Large intestine (tissue), 12 donors: Measurements from ENCODE around the gene CEP170. TPM values are rescaled to one million over a fixed set of nuclear protein-coding genes. Genes with fewer than 3 reads are reported as not detected.

Source experiments
- DNase-seq, 2 donors: peaks; one replicate each; pipeline versions ENCODE4 v3.0.0 to v3.0.0-alpha.2; 2013
- H3K27ac ChIP-seq: one replicate; pipeline ENCODE4 v1.5.1; 2013; ENCODE audit warnings: low read length
- H3K27me3 ChIP-seq: 2 replicates; pipeline ENCODE4 v1.6.1; 2013; ENCODE audit warnings: low read length; ENCODE audit not compliant: control insufficient read depth, insufficient read depth
- H3K36me3 ChIP-seq: 2 replicates; pipeline ENCODE4 v1.6.1; 2013; ENCODE audit warnings: low read length; ENCODE audit not compliant: control insufficient read depth, insufficient read depth
- H3K4me1 ChIP-seq: one replicate; pipeline ENCODE4 v1.6.1; 2013; ENCODE audit warnings: low read length; ENCODE audit not compliant: control insufficient read depth, insufficient read depth
- H3K4me3 ChIP-seq: one replicate; pipeline ENCODE4 v1.5.1; 2013; ENCODE audit warnings: low read length
- H3K9me3 ChIP-seq: one replicate; pipeline ENCODE4 v1.6.1; 2013; ENCODE audit warnings: mild to moderate bottlenecking, low read depth, low read length, moderate library complexity; ENCODE audit not compliant: control insufficient read depth
- WGBS: methylation state at CpG from one replicate; pipeline ENCODE4 v1.1.5; 2013; ENCODE audit warnings: low lambda C conversion rate; ENCODE audit not compliant: insufficient coverage; 5-methylcytosine and 5-hydroxymethylcytosine counted together
- long read RNA-seq, 11 donors: transcript quantifications; one replicate each; lab custom pipeline, GENCODE V29; 2026
- polyA plus RNA-seq: library from polyadenylated mRNA; unstranded; fragments of 120-200 nt; gene quantifications from one replicate; pipeline ENCODE4 v1.2.1, GENCODE V29; 2013

The CEP170 gene
- 25.0 TPM for polyA plus RNA-seq
- long read RNA-seq, donor 1, full-length matches to known transcripts: 1 of 1 reads
- long read RNA-seq, donor 1, partial matches to known transcripts: 0 of 1 reads
- long read RNA-seq, donor 1, other reads (novel, unspliced or antisense): 0 of 1 reads
- long read RNA-seq, donor 2, partial matches to known transcripts: 50 of 81 reads
- long read RNA-seq, donor 2, other reads (novel, unspliced or antisense): 31 of 81 reads
- long read RNA-seq, donor 3: 0 reads
- long read RNA-seq, donor 4: 0 reads
- long read RNA-seq, donor 5: 0 reads
- long read RNA-seq, donor 6, partial matches to known transcripts: 24 of 39 reads
- long read RNA-seq, donor 6, other reads (novel, unspliced or antisense): 15 of 39 reads
- long read RNA-seq, donor 7: 0 reads
- long read RNA-seq, donor 8, partial matches to known transcripts: 39 of 59 reads
- long read RNA-seq, donor 8, other reads (novel, unspliced or antisense): 19 of 59 reads
- long read RNA-seq, donor 9, partial matches to known transcripts: 5 of 12 reads
- long read RNA-seq, donor 9, other reads (novel, unspliced or antisense): 5 of 12 reads
- long read RNA-seq, donor 10, partial matches to known transcripts: 0 of 1 reads
- long read RNA-seq, donor 10, other reads (novel, unspliced or antisense): 0 of 1 reads
- long read RNA-seq, donor 11: 0 reads

DNA sequence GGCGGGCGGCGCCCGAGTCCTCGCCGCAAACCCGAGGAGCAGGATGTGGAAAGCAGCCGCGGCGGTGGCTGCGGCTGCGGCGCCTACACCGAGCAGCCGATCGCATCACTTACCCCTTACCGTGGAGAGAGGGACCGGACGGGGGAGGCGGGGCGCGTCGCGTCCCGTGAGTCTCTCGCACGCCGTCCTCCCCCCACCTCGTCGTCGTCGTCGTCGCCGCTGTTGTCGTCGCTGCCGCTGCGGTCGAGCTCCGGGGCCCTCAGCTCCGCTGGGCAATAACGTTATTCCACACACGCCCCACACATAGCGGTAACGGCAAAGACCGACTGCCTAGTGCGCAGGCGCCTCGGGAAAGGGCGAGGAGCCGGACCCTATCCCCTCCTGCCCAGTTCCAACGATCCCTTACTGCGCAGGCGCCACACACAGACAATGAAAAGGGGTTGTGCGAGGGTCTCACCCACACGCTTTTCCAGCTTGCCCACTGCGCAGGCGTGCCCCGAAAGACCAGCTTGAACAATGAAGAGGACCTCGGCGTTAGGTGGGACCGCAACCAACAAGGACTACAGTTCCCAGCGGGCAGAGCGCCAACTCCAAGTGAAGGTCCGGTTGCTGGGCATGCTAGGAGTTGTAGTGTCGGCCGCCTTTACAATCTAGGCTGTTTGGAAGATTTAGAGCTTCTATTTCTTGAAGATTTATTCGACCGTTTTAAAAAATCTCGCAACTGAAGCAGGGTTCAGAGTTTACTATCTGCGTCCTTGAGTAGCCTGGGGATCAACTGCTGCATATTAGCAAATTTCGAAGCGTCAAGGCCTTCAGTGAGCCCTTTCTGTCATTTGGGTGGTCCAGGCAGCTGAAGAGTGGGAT is at the start of gene CEP170:
Gene CEP170 (minus strand): TSS at position 355 of the 864 bp plus-strand sequence. CDS start 30,001 bp downstream, outside the sequence.
- Histone ChIP-seq H3K9me3 (no peaks in the 10 kb centered on the region), H3K4me1 (peaks cover 9% of the 10 kb centered on the region), H3K27me3 (no peaks in the 10 kb centered on the region), H3K27ac (peak within 1 kb of the TSS; percentile 87), H3K4me3 (peak within 1 kb of the TSS; percentile 69), H3K36me3 (no peaks in the 10 kb centered on the region)
- peak; percentile 95 to 97 for DNase-seq
- WGBS: no CpG with 5 or more reads among the region's 74 CpGs

DNA sequence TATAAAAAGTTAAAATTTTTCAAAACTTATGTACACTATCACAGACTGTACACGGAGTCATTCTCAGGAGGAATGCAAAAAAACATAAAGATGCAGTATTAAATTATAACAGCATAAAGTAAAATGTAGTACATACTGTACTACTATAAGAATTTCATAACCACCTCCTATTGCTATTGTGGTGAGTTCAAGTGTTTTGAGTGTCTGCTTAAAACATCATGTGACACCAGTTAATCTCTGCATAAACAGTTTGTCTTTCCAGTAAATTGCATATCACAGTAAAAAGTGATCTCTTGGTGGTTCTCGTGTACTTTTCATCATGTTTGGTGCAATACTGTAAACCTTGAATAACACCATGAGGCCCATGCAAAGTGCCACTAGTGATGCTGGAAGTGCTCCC is 46.0 kb upstream of the CEP170 start:
- H3K9me3 ChIP-seq: peaks cover 8% of the 10 kb centered on the region
- H3K4me1 ChIP-seq: no peaks in the 10 kb centered on the region
- H3K27ac ChIP-seq: no peak overlapping the region
- no peak for DNase-seq
- H3K27me3 ChIP-seq: no peaks in the 10 kb centered on the region
- H3K36me3 ChIP-seq: peaks cover 14% of the 10 kb centered on the region
- 100% methylated on average over 1 of the region's 2 CpGs for WGBS
- H3K4me3 ChIP-seq: no peak overlapping the region

DNA sequence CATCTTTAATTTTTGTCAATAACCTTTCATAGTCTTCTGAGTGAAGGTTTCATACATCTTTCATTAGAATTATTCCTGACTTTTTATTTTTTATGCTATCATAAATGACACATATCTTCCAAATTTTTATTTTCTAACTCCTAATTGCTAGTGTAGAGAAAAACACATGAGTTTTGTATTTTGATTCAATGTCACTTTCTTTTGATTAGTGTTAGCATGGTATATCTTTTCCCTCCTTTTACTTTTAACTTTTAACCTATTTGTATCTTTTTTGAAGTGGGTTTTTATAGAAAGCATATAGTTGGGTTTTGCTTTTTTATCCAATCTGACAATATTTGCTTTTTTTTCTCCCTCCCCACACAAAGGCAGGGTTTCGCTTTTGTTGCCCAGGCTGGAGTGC is 44.0 kb upstream of the CEP170 start:
- no CpG with 5 or more reads among the region's 1 CpG for WGBS
- H3K9me3 ChIP-seq: peaks cover 12% of the 10 kb centered on the region

DNA sequence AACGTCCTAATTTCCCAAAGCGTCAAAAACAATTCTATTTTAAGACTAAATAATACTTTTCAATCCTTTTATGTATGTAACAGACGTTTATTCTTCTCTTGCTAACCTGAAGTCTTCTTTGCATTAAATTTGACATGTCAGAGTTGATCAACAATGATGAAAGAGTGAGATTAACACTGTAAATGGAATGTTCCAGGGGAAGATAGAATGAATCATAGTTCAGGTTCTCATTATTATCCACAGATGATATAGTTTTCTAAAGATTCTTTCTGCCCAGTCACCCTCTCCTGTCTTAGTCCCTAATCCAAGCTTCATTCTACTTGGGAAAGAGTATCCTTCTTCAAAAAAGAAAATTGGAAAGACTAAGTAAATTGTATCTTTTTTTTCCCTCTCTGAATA is 39.6 kb upstream of the CEP170 start:
- H3K27ac ChIP-seq: no peak overlapping the region
- no peak for DNase-seq
- no peaks in the 10 kb centered on the region for H3K27me3 ChIP-seq
- peaks cover 11% of the 10 kb centered on the region for H3K9me3 ChIP-seq
- H3K4me1 ChIP-seq: no peaks in the 10 kb centered on the region
- no peak overlapping the region for H3K4me3 ChIP-seq
- H3K36me3 ChIP-seq: peaks cover 23% of the 10 kb centered on the region
- WGBS: 89% methylated on average over 1 of the region's 3 CpGs

More for the DNA sequence above, 44.0 kb upstream of the CEP170 start:
- Histone ChIP-seq H3K36me3 (peaks cover 16% of the 10 kb centered on the region), H3K27me3 (no peaks in the 10 kb centered on the region), H3K4me3 (no peak overlapping the region), H3K27ac (no peak overlapping the region), H3K4me1 (no peaks in the 10 kb centered on the region)
- no peak for DNase-seq

DNA sequence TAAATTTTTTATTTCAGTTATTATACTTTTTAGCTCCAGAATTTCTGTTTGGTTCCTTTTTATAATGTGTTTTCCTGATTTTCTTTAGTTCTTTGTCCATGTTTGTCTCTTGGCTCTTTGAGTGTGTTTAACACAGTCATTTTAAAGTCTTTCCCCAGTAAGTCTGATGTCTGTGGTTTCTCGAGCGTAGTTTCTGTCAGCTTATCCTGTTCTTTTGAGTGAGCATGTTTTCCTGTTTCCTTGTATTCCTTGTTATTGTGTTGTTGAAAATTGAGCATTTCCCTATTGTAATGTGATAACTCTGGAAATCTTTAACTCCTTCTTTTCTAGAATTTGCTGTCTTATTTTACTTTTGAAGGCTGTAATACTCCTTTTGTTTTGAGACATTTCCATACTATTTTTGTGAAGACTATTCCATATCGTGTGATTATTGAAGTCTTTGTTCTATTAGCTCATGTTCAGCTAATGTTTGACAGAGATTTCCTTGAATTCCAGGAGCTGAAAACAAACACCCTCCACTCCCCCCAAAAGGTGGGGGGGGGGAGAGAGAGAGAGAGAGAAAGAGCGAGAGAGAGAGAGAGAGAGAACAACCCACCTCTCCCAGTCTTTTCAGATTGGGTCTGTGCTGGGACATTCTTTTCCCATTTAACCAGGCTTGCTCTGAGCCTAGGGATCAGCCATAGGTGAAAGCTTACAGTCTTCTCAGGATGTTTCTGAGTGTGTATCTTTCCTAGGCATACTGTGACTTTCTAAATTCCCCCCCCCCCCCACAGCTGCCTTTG is 39.1 kb upstream of the CEP170 start:
- no peaks in the 10 kb centered on the region for H3K27me3 ChIP-seq
- peaks cover 11% of the 10 kb centered on the region for H3K9me3 ChIP-seq
- no peak overlapping the region for H3K4me3 ChIP-seq
- peaks cover 18% of the 10 kb centered on the region for H3K36me3 ChIP-seq
- H3K4me1 ChIP-seq: no peaks in the 10 kb centered on the region
- WGBS: 100% methylated on average over 1 of the region's 4 CpGs
- no peak overlapping the region for H3K27ac ChIP-seq
- DNase-seq: no peak

DNA sequence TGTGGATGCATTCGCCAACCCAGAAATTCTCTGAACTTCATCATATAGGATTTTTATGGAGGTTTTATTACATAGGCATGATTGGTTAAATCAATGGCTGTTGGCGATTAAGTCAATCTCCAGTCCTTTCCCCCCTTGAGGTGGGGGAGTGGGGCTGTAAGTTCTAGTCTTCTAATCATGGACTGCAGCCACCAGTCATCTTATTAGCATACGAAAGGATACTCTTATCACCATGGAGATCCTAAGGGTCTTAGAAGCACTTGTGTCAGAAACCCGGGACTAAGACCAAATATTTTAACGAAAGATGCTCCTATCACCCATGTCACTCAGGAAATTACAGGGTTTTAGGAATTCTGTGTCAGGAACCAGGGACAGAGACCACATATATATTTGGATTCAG is 37.0 kb upstream of the CEP170 start:
- Histone ChIP-seq H3K4me3 (no peak overlapping the region), H3K4me1 (no peaks in the 10 kb centered on the region), H3K27me3 (no peaks in the 10 kb centered on the region), H3K27ac (no peak overlapping the region), H3K9me3 (peaks cover 11% of the 10 kb centered on the region), H3K36me3 (peaks cover 24% of the 10 kb centered on the region)
- no CpG with 5 or more reads among the region's 5 CpGs for WGBS
- DNase-seq: no peak

DNA sequence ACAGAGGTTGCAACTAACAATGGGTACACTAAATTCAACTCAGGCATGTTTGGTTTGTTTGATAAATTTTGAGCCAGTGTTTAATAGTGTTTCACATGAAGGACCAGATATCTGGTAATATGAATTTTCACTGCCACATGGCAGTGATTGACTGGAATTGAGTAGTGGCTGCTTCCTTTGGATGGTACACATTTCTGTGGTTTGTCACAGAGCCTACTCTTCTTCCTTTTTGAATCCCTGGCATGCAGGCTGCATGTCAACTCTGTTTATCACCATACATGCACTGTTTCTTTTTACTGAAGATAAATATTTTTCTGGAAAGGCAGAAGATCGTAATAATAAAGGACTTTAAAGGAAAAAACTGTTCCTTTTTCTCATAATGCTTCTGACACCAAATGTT is 36.2 kb upstream of the CEP170 start:
- Histone ChIP-seq H3K27me3 (no peaks in the 10 kb centered on the region), H3K27ac (no peak overlapping the region), H3K4me1 (no peaks in the 10 kb centered on the region), H3K4me3 (no peak overlapping the region), H3K36me3 (peaks cover 30% of the 10 kb centered on the region), H3K9me3 (peaks cover 8% of the 10 kb centered on the region)
- no peak for DNase-seq
- WGBS: 100% methylated on average over 1 of the region's 1 CpG

DNA sequence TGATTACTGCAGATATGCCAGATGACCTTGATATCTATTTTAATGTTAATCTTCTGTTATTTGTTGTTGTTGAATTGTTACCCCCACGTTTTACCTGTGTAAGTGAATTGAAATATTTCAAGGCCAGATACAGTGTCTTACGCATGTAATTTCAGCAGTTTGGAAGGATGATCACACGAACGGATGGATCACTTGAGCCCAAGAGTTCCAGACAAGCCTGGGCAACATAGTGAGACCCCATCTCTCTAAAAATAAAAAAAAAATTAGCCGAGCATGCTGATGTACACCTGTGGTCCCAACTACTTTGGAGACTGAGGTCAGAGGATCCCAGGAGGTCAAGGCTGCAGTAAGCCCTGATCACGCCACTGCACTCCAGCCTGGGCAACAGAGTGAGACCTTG is 33.0 kb upstream of the CEP170 start:
- Histone ChIP-seq H3K4me3 (no peak overlapping the region), H3K9me3 (no peaks in the 10 kb centered on the region), H3K4me1 (no peaks in the 10 kb centered on the region), H3K27me3 (no peaks in the 10 kb centered on the region), H3K27ac (peak overlapping the region; percentile 14), H3K36me3 (peaks cover 38% of the 10 kb centered on the region)
- no CpG with 5 or more reads among the region's 6 CpGs for WGBS
- DNase-seq: no peak

DNA sequence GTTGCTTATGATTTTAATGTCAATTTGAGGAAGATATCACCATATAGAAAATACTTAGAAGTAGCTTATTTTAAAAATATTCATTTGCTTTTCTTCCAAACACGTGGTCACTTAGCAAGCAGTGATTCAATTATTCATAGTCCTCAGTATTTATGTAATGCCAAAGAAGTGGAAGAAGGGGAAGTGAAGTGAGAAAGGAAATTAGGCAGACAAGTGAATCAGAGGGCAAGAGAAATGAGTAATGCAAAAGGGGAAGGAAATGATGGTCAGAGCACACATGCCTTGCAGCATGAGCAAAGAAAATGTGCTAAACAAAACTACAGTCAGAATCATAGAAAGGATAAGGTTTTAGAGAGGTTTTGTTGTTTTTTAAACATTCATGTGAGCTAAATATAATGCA is 32.6 kb upstream of the CEP170 start:
- H3K36me3 ChIP-seq: peaks cover 38% of the 10 kb centered on the region
- no peak overlapping the region for H3K4me3 ChIP-seq
- DNase-seq: no peak
- peak overlapping the region; percentile 6 for H3K27ac ChIP-seq
- 83% methylated on average over 1 of the region's 1 CpG for WGBS
- peaks cover 4% of the 10 kb centered on the region for H3K9me3 ChIP-seq
- no peaks in the 10 kb centered on the region for H3K4me1 ChIP-seq
- no peaks in the 10 kb centered on the region for H3K27me3 ChIP-seq

DNA sequence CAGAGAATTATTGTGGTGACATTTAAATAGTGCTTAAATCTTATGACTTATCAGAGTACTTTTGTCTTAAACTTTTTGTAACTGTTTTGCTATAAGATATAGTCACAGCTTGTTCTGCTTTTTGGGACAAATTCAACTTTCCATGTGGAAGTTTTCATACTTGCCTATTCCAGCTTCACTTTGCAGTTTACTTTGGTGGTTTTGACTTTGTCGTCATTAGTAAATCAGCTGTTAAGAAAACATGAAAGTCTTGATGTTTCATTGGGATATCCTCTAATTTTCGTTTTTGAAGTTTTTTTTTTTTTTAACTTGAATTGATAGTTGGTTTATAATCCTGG is 32.0 kb upstream of the CEP170 start:
- Histone ChIP-seq H3K36me3 (peaks cover 38% of the 10 kb centered on the region), H3K27ac (peak overlapping the region; percentile 6), H3K4me1 (no peaks in the 10 kb centered on the region), H3K27me3 (no peaks in the 10 kb centered on the region), H3K9me3 (peaks cover 7% of the 10 kb centered on the region), H3K4me3 (no peak overlapping the region)
- WGBS: no CpG with 5 or more reads among the region's 2 CpGs
- DNase-seq: no peak
